GM18861 (cell line): ENCODE data around the gene PEF1.

ENCODE experiments used
- ATAC-seq: cut with Tn5 transposase; IDR thresholded peaks from one replicate; pipeline ENCODE4 v1.9.1; 2021; ENCODE audit not compliant: unreplicated experiment

The PEF1 gene

DNA sequence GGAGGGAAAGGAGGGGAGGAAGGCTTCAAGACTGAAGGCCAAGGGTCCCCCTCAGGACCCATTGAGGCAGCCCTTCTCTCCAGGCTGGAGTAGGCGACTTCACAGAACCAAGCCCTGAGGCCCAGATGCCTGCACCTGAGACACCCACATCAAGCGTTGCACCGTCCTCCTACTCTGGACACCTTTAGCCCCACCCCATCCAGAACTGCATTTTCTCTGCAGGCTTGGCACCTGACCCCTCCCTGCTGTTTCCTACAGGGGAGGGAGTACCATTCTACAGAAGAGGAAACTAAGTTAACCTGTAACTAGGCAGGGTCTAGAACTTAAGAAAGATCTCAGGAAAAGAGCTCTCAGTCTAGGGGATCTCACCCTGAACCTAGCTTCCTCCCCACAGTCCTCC, 12.0 kb downstream of the PEF1 start:
- ATAC-seq, result no peak

- ATAC-seq, result no peak
Observed at GRCh38 chr1:31628931-31629556, 15.6 kb downstream of the PEF1 start.

- ATAC-seq, result no peak
Observed at GRCh38 chr1:31627930-31628559, 16.6 kb downstream of the PEF1 start.

DNA sequence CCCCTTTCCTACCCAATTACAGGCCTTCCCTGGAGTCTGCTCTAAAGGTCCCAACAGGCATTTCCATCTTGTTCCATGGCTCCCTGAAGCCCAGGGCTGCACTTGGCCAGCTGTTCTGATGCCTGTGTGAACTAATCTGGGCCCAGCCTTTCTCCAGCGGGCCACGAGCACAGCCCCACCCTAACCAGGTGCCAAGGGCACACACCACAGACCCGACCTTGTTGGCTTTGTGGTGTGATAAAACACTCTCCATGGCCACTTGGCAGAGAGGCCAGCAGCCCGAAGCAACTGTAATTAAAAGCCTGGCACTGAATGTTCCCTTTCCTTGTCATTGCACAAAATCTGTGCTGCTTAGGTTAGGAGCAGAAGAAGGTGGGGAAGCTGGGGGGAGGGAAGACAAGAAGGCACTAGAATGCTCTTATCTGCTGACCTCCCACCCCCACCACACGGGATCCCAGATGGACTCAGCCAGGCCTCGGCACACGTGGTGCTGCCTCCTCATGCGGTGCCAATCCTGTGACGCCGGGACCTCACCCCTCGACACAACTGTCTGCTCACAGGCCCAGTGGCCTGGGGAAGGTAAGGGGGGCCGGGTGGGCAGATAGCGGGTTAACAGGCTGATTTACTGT, 17.3 kb downstream of the PEF1 start:
- ATAC-seq, result no peak

GRCh38 chr1:31626223-31627207, 18.2 kb downstream of the PEF1 start:
- ATAC-seq, result no peak

DNA sequence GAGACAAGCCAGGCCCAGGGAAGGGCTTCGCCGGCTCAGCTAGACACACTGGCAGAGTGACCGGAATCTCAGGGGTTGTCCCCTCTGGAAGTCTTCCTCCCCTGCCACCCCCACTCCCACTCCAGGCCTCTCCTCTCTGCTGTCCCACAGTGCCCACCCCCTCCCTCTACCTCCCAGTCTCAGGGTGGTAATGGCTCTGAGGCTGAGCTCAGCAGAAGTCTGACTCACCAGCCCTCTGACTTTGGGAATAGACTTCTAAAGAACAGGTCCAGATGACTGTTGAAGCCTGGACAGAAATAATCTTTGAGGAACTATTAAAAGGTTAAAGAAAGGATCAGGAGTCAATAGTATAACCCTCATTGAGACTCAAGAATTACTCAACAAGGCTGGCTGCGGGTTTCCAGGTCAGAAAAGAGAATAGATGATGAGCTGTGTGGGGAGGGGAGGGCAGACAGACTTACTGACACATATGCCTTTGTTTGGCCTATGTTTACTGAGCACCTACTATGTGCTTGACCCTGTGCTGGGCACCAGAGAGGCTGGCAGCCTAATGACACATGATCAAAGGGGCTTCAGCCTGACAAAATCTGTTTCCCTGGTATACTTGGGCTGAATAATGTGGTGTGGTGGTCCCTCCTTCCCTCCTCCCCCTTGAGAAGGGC, 19.0 kb downstream of the PEF1 start:
- ATAC-seq, result no peak

DNA sequence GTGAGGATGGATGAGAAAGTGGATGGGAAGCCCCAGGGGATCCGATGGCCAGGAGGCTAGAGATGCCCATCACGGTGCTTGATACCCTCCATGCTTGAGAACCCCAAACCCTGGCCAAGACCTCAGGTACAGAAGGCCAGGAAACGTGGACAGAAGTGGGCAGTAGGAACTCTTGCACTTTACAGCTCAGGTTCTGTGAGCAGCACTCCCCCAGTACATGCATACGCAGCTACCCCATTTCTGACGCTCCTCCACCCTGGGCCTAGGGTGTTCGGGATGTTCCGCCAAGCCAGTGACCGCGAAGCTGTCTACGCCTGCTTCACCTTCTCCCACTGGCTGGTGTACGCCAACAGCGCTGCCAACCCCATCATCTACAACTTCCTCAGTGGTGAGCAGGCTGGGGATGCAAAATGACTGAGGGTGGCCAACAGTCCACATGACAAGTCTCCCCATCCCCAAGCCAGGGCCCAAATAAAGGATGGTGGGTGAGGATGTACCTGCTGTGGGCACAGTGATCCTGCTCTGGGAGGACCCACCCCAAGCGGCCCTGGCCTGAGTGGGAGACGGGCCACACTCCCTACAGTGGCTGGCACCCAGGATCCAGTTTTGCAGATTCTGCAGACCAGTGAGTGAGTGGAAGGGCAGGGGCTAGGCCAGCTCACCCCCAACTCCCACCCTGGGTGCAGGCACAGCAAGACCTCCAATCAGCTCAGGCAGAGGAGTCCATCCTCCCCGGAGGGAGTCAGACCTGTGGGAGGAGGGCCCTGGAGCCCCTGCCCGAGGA, 19.8 kb downstream of the PEF1 start:
- ATAC-seq, result no peak

DNA sequence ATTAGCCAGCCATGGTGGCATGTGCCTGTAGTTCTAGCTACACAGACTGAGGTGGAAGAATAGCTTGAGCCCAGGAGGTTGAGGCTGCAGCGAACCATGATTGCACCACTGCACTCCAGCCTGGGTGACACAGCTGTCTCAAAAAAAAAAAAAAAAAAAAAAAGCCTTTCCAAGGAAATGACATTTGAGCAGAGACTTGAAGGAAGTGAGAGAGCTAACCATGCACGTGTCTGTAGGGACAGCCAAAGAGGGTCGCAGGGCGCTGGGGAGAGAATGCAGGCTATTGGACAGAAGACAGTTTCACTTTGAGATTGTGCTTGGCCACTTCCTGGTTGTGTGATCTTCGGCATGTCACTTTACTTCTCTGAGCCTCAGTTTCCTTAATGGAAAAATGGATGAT, 20.4 kb downstream of the PEF1 start:
- ATAC-seq, result no peak

DNA sequence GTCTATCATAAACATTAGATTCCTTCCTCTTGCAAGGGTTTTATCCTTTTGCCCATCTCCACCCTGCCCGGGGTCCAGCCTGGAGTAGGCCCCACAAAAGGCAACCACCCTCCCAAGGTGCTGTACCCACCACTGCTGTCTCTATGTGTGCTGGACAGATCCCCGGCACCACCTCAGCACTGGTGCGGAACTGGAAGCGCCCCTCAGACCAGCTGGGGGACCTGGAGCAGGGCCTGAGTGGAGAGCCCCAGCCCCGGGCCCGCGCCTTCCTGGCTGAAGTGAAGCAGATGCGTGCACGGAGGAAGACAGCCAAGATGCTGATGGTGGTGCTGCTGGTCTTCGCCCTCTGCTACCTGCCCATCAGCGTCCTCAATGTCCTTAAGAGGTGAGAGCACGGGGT, 21.3 kb downstream of the PEF1 start:
- ATAC-seq, result no peak

DNA sequence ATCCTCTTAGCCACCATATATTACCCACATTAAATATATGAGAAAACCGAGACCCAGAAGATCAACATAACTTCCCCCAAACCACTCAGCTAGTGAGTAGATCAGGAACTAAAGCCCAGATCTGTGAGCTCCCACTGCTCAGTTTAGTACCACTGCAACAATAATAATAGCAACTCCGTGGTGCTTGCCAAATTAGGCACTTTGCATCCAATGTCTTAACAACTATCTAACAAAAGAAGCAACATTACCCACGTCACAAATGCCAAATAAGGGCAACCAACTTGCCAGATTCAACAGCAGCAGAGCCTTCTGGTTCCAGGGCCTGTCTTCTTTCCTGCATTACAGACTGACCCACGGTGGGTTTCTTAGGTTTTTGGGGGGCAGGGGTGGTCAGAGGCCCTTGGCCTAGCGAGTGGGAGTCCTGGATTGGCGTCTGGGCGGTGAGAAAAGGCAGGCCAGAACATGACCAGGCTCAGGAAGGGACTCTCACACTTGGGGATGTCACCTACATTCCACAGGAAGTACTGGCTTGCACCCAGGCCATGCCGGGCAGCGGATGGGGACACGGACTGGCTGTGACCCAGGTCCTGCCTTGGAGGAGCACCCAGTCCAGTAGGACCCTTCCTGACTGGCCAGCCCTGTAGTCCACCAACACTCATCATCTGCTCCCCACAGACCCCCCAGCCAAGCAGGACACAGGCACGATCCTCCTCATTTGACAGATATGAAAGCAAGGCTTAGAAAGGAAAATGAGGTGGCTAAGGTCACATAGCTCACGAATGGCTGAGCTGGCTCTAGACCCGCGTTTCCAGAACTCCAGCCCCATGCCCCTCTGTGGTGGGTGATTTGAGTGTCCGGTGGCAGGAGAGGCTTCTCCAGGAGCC, 22.6 kb downstream of the PEF1 start:
- ATAC-seq, result no peak

DNA sequence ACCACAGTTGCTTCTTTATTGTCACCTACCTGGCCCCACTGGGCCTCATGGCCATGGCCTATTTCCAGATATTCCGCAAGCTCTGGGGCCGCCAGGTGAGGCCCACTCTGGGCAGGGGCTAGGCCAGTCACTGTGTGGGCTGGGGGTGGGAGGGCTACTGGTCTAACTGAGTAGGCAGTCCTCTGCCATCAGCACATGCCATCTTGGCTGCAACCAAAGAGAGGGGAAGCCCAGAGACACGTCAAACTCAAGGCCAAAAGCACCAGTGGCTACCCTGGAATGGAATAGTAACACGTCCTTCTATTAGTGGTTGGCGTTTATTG, 23.2 kb downstream of the PEF1 start:
- ATAC-seq, result no peak

GRCh38 chr1:31620631-31621497, 23.8 kb downstream of the PEF1 start:
- ATAC-seq, result no peak

DNA sequence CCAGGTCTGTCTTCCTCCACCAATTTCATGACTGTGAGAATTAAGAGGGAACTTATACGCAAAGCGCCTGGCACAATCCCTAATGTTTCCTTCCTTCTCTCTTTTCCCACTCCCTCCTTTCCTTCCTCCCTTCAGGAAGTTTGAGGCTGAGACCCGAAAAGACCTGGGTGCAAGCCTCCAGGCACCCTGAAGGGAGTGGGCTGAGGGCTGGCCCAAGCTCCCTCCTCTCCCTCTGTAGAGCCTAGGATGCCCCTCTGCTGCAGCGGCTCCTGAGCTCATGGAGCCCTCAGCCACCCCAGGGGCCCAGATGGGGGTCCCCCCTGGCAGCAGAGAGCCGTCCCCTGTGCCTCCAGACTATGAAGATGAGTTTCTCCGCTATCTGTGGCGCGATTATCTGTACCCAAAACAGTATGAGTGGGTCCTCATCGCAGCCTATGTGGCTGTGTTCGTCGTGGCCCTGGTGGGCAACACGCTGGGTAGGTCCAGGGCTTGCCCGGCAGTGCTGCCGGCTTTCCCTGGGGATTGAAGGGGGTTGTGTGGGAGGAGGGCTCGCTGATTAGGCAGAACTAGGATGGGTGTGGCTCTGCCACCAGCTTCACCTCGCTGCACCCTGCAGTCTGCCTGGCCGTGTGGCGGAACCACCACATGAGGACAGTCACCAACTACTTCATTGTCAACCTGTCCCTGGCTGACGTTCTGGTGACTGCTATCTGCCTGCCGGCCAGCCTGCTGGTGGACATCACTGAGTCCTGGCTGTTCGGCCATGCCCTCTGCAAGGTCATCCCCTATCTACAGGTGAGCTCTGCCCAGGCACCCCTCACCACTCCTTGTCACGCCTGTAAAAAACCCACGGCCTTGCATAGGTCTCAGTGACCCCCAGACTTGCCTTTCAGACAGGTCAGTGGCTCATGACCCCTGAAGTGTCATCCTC, 25.5 kb downstream of the PEF1 start:
- ATAC-seq, result no peak

DNA sequence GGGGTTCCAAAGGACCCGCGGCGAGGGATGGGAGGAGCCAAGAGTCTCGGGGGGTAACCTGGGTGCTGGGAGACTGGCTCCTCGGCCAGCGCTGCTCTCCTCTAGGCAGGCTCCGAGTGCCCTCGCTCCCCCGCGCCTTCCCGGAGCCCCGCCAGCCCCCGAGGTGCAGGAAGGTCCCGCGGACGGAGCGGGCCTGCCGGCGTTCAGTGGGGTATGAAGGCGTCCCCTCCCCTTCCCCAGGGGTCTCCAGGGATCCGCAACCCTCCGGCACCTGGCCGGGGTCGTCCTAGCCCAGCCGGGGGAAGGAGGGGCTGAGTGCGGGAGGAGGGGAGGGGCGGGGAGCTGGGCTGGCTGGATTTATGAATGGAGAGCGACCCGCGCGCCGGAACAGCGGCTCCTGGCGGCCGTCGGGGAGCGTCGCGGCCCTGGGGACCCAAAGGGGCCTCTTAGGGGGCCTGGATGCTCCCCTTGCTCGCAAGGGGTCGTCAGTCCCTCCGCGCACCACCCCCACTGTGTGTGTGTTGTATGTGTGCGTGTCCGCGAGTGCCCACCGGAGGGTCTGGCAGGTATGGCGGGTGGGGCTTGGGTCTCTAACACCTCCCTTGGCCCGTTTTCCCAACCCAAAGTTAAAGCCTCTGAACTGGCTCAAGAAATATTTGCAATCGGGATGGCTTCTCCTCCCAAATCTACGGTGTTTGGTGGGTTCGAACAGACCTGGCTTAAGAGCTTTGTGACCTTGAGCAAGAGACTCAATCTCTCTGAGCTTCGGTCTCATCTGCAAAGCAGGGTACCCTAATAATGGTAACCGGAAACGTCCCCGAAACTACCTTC, 26.5 kb downstream of the PEF1 start:
- ATAC-seq, result no peak

DNA sequence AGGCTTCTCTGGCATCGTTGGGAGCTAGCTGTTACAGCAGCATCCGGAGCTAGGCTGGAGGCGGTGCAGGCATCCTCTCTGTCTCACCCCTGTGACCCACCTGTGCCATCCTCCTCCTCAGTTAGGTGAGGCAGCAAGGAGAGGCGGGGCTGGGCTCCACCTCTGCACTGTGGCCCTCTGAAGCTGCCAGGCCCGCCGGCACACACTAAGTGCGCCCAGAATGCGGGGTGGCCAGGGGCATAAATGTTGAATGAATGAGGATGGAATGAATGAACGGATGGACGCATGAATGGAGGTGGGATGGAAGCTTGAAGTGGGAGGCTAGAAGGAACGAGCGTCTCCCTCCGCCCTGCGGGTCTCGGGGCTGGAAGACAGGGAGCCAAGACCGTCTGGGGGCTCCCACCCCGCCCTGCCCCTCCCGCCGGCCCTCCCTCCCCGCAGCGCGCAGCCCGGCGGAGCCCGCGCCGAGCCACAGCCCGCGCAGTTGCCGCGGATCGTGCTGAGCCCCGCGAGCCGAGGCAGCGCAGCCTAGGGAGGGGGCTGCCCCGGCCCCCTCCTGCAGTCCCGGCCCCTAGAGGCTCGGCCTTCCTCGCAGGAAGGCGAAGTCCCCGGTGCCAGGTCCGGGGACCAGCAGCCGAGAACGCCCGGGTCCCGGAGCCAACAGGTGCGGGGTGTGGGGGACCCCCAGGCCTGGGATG, 27.3 kb downstream of the PEF1 start, which contains the start of gene HCRTR1:
Gene HCRTR1 (plus strand): TSS at position 472 of the 698 bp plus-strand sequence. CDS start 1,504 bp downstream, outside the sequence.
- no peak for ATAC-seq

DNA sequence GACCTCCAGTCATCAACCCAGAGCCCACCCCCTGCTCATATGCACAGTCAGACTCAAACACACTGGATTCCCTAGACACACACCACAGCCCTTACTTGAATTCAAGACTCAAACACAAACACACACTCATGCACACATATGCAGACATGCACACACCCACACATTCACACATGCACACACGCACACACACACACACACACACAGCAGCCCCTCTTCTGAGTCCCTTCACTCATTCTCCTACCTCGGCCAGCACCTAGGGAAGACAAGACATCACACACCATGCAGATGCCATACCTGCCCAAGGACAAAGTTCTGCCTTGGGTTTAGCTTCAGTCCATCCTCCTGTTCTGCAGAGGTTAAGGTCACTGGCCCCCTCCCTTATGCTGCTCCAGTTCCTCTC, 28.7 kb downstream of the PEF1 start:
- no peak for ATAC-seq
